Midbrain (tissue), 1 donor: ENCODE results near the gene UEVLD.
A peak's percentile ranks its signal among the peaks of the same experiment; 100 is the strongest.
"Not testable (repeated sequence)": the region's sequence is repeated elsewhere in the genome, so short reads cannot be mapped to it uniquely, and the experiment has no call there.

Experiments
- DNase-seq: peaks from one replicate; lab custom pipeline; 2025; lab: John Stamatoyannopoulos, UW

Gene UEVLD

DNA sequence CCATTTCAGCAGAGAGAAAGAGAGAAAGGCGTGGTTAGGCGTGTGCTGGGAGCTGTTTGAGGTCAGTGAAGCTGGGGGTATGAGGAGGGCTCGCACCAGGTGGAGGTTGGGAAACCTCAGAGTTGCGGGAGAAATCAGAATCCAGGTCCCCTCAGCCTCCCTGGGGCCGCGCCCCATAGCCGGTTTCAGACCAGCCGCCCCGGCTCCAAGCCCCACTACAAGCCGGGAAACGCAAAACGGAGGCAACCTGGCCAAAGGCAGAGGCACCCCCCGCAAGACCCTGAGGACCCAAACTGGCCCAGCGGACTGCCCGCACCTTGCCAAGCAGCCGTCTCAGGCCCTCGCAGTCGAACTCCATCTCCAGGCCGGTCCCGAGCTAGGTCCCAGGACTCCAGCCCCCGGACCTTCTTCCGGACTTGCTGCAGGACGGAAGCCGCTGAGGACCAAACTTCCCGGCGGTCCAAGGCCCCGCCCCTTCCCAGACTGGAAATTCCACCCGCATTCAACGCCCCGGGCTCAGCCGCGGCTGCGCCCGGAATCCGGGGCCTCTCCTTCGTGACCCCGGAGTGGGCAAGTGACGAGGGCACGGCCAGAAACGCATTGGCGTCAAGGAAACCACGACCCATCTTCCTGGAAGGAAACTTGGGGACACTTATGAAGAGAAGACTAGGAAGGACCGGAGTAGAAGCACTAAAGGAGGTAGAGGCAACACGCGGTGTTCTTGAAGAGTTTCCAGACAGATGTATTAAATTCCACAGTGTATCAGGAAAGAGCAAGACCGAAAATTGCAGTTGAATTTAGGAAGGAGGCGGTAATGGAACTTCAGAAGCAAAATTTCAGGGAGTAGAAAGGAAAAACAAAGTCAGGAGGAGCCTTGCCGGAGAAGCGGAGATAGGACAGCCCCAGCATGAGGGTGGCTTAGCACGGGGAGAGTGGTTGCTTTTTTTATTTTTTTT, at the start of gene UEVLD:
TSS of gene UEVLD (minus strand) at position 438 of the 956 bp plus-strand sequence. CDS start at position 358, 80 bp downstream.
- peak; percentile 89 for DNase-seq

DNA sequence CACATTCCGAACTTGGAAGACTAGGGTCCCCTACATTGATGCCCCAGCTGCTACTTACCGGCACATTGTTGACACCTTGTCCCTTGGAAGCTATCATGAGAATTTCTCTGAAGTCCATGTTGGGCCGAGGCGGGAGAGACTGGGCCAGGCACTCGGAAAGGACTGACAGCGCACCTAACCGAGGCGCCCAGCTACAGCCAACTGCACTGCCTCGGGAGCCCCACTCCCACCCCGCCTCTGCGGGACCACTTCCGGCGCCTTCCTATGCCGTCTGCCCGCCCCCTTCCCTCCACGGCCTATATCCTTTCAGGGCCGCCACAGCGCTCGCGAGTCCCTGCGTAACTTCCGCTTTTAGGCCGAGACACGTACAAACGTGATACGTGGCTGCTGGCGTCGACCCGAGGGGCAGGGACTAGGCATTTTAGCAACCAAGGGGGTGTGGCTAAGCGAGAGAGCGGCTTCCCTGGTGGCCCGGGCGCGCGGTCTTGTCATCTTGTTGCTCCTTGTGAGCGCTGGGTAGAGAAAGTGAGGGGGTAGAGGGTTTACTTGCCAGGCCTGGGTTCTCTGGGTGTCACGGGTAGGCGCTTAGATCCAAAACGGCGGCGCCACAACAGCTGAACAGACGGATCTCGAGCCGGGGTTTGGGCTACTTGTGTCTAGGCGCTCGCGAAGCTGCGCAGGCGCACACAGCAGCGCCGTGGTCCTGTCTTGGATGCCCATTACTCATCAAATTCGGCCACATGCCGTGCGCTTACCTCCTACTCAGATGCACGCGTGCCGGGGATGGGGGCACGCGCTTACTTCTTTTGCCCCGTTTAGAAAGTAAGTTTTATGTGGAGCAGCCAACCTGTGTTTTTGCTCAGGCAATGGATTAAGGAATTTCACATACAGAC, 45.9 kb upstream of the UEVLD start, which contains the start of gene SPTY2D1:
TSS of gene SPTY2D1 (minus strand) at position 203 of the 893 bp plus-strand sequence. CDS start at position 118, 85 bp downstream.
- peak; percentile 99 for DNase-seq

DNA sequence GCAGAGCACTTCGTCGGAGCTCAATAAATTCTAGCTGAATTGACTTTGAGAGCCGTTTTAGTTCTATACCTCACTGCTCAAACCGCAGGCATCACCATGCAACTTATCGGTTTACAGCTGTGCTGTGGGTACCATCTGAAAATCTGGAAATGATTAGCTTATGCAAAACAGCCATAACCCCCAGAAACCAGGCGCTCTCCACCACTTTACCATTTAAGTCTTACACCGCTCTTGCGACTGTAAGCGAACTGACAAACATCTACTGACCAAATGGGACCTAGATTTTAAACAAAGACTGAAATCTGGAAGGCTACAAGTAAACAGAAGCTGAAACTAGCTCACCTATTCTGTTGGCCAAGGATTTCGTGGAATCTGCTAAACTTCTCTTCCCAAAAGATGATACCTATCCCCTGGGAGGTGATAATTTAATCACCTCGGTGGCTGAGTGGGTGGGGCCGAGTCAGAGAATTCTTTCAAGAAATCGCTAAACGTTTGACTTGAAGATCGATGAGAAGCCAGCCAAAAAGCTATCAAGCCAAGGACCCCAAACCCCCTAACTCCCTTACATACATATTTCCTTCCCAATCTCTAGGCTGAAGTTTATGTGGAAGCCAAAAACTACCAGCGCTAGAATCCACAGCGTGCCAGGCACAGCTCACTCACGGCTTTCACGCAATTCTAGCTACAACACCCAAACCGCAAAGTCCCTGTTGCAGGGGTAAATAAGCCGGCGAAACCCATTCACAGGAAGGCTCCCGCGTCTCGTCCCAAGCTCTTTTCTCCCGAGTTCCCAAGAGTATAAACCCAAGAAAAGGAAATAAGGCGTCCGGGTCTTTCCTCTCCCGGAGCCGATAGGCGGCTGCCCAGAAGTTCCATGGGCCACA, 45.0 kb upstream of the UEVLD start:
- DNase-seq = no peak

DNA sequence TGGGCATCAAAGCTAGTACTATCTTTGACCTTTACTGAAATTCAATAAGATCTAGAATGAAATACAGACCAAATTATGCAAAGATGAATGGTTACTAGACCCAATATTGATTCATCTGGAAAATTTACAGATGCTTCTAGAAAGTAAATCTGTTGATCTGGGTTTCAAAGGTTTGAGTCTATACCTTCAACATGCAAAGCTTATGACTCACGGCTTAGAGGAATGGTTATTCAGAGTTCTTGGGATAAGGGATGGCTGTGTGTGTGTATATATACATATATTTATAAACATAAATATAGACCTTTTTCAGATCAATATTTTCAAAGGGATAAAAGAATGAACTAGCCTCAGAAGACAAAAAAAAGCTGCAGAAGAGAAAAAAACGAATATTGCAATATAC, 44.3 kb upstream of the UEVLD start:
- no peak for DNase-seq

DNA sequence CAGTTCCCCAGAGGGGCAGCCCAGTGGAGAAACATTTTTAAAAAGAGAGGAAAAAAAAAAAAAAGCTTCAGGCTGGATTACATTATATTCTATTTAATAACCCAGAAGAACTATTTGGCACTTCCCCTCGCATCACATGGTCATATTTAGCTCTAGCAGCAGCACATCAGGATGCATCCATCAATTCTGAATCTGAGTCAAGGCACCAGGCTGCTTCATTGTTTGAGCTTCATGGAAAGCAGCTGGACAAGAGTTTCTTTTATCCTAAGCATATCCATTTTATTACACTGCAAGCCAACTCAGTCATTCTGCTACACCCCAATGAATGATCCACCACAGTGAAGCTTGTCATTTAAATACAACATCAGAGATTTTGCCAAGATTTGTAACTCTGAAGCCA, 35.6 kb upstream of the UEVLD start:
- no peak for DNase-seq

DNA sequence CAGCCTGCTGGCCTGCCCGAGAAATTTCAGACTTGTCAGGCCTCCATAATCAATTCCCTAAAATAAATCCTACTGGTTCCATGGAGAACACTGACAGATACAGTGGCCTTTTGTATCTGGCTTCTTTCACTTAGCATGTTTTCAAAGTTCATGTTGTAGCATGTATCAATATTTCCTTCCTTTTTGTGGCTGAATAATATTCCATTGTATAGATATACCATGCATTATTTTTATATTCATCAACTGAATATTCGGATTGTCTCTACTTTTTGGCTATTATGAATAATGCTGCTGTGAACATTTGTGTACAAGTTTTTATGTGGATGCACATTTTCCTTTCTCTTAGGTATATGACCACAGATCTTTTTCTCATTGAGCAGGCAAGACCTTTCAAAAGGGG, 35.2 kb upstream of the UEVLD start:
- DNase-seq = no peak

DNA sequence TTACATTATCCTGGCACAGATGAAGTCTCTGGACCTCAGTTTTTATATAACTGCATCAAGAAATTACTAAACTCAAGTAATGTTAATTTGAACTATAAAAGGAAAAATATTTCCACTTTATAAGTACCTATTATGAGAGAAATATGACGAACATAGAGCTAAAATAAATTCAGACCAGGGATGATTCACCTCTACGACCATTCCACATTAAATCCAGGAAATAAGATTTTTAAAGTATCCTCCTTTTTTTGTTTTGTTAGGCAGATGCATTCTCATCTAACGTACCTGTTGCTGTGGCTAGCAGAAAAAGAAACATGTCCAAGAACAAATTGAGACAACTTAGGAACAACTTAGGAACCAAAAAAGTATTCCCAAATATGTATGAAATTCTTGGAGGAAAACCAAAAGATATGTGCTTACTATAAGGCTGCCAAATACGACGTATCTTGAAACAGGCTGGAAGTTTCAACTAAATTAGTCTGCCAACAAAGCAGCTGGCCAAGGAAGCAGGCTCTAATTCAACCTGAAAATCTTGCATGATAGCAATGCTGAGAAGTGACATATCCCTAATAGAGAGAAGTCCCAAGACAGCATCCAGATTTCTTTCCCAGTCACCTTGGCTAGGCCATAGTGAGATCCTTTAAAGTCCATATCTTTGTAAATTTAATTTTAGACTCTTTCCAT, 29.9 kb upstream of the UEVLD start:
- DNase-seq = no peak

DNA sequence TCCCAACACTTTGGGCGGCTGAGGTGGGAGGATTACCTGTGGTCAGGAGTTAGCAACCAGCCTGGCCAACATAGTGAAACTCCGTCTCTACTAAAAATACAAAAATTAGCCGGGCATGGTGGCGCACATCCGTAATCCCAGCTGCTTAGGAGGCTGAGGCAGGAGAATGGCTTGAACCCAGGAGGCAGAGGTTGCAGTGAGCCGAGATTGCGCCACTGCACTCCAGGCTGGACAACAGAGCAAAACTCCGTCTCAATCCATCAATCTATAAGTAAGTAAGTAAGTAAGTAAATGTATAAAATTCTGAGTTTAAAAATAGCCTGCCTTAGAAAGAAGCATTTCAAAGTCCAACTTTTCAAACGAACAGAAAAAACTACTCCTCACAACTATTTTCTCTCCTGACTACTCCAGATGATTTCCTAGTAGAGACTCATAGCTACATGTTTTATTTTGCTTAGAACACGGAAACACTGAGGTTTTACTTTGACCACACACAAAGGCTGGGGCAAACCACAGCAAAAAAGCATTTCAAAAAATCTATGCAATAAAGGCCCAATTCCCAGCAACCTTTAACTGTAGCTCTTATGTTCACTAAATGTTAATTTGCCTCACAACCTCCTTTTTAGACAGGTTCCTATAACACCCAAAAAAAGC, 29.3 kb upstream of the UEVLD start:
- no peak for DNase-seq

DNA sequence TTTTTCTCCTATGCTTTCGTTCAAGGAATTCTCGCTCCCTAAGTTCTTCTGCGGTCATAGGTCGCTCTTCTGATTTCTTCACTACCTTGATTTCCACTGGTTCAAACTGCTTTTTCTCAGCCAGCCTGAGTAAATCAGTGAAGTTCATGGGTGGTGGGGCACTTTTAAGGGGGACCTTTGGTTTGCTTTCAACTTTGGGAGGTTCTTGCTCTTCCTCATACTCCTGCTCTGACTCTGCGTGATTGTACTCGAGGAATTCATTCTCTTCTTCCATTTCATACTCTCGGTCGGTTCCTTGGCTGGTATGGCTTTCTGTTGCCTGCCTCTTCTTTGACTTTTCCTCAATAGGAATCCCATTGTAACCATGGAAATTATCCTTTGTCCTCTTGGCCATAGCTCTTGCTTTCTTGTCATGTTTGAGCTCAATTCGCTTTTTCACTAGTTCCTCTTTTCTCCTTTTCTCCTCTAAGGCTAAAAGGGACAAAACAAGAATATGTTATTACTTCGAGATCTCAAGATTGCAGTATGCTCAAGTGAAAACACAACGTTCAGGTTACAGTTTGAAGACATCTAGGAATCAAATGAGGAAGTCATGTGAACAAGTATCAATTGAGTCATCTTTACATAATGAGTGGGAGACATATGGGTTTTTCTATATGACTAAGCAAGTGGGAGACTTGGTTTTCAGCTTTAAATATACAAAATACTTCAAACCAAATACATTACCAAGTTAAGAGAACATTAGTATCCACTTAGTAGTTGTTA, 27.3 kb upstream of the UEVLD start:
- no peak for DNase-seq

DNA sequence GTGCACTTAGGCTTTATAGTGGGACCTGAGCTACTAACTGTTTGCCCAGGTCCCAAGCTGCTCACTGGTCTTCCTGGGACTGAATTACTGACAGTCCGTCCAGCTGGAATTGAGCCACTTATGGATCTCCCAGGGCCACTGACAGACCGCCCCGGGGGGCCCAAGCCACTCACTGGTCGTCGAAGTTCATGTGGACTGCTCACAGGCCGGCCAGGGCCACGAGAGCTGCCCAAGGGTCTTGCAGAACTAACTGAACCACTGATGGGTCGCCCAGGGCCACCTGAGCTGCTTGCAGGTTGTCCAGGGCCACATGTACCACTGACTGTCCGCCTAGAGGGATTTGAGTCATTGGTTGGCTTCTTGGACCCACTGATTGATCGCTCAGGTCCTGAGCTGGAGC, 26.1 kb upstream of the UEVLD start:
- no peak for DNase-seq

DNA sequence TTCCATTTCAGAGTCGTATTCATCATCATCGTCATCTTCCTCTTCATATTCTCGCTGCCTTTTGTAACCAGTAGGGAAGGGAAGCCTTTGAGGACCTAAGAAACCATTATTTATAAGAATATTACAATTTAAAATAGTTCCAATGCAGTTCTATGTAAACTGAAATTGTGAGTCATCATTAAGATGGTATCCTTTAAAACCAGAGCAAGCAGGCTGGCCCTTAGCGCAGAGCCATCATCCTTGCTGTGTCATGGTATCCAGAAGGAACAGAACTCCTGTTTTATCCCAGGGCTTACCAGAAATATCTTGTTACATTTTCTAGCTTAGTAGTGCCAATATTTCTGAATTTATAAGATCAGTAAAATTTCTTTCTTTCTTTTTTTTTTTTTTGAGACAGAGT, 23.9 kb upstream of the UEVLD start:
- DNase-seq = no peak

DNA sequence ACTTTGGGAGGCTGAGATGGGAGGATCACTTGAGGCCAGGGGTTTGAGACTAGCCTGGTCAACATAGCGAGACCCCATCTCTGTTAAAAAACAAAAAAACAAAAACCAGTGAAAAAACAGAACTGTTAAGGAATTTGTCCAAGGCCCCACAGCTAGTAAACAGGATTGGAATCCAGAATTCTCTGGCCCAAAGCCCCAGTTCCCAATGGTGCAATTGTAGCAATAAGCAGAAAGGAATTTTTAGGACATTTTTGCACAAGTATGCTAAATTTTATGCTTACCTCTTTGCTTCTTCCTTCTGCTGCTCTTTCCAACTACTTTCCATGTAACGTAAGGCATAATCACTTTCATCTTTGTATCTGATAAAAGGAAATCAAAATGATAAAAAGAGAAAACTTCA, 22.7 kb upstream of the UEVLD start:
- DNase-seq = no peak

DNA sequence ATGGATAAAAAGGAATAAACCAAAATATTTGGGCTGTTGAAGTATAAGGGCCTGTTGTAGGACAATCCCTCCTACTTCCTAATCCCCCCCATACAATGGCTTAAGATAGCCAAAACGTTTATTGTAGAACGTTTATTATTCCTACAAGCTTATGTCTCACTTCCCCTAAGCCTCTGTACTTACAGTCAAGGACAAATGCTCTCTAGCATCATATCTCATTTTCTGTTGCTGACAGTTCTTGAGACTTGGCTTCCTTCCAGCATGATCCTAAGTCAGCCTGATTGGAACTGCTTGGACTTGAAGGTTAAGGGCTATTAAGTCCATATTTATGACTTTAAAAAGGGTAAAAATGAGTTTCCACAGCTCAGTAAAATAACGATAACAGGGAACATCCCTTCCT, 19.8 kb upstream of the UEVLD start:
- DNase-seq = peak; percentile 5

DNA sequence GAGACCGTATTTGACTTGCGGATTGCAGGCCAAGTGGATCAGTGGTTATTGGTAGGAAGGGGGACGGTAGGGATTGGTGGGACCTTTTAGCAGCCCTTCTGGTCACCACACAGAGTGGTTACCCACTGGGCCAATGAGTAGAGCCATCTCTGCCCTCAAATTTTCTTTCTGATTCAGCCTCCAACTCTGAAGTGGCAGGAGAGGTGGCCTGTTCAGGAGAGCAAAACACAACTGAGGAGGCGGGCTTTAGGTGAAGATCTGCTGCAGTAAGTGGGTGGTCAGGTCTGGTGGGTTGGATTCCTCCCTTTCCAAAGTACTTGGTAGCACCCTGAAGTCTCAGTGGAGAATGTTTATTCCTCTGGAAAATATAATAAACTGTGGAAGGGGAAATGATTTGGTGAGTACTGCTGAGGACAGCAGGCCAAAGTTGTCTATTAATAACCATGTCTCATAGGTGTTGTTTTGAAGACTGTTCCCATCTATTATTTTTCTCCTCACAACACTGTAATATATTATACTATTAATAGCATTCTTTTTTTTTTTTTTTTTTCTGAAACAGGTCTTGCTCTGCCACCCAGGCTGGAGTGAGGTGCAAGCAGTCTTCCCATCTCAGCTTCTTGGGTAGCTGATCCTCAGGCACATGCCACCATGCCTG, 12.5 kb upstream of the UEVLD start:
- DNase-seq = no peak

DNA sequence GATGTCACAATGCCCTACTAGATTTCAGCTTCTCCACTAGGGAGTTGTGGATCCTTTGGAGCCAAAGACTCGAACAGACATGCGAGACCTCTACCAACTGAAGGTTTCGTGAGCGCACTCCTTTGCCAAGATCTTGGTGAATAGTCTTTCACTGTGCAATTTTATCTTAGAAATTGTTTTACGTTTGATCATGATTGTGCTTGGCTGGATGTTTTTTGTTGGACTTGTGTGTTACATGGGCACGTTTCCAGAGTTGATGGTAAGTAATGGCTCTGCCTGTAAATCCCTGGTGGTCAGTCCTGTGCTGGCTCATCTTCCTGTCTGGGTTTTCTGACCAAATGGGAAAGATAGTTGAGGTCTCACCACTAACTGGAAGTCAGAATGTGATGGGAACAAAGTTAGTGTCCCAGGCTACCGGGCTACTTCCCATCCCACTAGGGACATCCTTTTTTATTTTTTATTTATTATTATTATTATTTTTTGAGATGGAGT, 11.3 kb upstream of the UEVLD start, which contains the start of gene MISFA:
TSS of gene MISFA (plus strand) at position 51 of the 492 bp plus-strand sequence. CDS start at position 191, 140 bp downstream.
- DNase-seq = no peak

DNA sequence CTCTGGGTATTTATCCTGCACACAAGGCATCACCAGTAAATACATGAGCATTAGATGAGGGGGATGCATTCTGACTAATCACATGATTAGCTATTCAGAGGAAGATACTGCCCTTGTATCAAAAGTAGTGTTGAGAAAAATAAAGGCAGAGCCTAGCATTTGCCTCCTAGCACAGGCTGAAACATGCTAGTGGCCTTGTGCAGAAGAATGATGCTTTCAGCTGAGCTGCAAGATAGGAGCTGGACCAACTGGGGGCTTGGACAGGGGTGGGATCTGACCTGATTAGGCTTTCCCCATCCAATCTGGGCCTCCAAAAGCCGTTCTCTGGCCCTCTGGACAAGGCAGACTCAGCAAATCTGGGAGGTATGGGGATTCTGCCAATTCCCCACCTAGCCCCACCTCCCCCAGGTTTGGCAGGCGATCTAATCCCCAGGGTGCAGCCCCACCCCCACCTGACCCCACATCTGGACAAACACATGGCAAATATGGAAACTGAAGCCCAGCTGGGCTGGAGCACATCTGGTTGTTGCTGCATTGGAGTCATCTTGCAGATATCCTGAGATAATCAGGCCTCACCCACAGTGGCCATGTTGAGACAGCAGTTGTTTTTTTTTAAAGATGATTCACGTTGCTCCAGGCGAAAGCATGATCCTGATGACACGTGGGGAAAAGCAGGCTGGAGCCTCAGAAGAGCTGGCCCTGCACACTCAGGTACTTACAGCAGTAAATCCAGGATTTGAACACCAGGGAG, 6.6 kb upstream of the UEVLD start:
- DNase-seq = no peak

DNA sequence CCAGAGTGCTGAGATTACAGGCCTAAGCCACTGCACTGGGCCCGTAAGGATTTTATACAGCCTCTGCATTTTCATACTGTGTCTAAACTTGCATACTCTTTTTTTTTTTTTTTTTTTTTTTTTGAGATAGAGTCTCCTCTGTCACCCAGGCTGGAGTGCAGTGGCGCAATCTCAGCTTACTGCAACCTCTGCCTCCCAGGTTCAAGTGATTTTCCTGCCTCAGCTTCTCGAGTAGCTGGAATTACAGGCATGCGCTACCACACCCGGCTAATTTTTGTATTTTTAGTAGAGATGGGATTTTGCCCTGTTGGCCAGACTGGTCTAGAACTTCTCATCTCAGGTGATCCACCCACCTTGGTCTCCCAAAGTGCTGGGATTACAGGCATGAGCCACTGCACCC, 5.6 kb upstream of the UEVLD start:
- not testable (repeated sequence) for DNase-seq

DNA sequence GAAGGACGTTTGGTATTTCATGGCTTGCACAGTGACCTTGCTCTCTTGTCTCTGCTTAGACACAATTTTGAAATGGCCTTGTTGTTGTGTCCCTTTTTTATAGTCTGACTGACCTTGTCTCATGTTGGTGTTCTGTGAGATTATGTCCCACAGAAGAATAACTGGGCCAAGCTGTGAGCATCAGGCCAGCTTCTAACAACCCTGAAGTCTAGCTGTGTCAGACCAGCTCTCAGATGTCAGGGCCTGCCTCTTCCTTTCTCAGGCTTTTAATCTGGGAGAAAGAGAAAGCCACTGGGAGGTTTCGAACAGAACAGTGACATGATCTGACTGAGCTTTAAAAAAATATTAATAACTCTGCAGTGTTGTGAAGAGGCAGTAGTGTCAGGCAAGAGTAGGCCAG, 2.0 kb upstream of the UEVLD start:
- DNase-seq = no peak
